CD4-positive, CD25-positive, alpha-beta regulatory T cell (primary cell): Measurements from ENCODE around the gene BMPER. TPM values are rescaled to one million over a fixed set of nuclear protein-coding genes. Genes with fewer than 3 reads are reported as not detected.

Experiments used
- ATAC-seq, 2 donors: fragments of 150-1000 bp; cut with Tn5 transposase; one replicate each; pipeline ENCODE4 v1.10.0; 2021; ENCODE audit warnings: low read depth in 2 of 2, moderate number of reproducible peaks in 2 of 2, moderate library complexity in 1 of 2
- DNase-seq, 3 donors: peaks; one replicate each; pipeline versions ENCODE4 v3.0.0 to v3.0.0-alpha.2; 2012 to 2022; ENCODE audit warnings: mixed read lengths in 1 of 3
- H3K27ac ChIP-seq: one replicate; pipeline ENCODE4 v1.7.0; 2013; ENCODE audit warnings: mild to moderate bottlenecking, low read length; ENCODE audit not compliant: insufficient read depth, poor library complexity, severe bottlenecking
- H3K27me3 ChIP-seq: one replicate; pipeline ENCODE4 v1.7.0; 2013; ENCODE audit warnings: low read length; ENCODE audit not compliant: control insufficient read depth, insufficient read depth
- H3K36me3 ChIP-seq: one replicate; pipeline ENCODE4 v1.7.0; 2013; ENCODE audit warnings: mild to moderate bottlenecking, low read length, moderate library complexity; ENCODE audit not compliant: control insufficient read depth, insufficient read depth
- H3K4me1 ChIP-seq: 2 replicates; pipeline ENCODE4 v1.7.0; 2013; ENCODE audit warnings: mild to moderate bottlenecking, low read length; ENCODE audit not compliant: insufficient read depth, control insufficient read depth, poor library complexity, severe bottlenecking
- H3K4me3 ChIP-seq: one replicate; pipeline ENCODE4 v1.7.0; 2013; ENCODE audit warnings: low read depth, mild to moderate bottlenecking, low read length, moderate library complexity
- H3K9me3 ChIP-seq, 2 experiments: 1 replicate in 1 of 2; 2 replicates in 1 of 2; pipeline ENCODE4 v1.7.0; 2013; ENCODE audit warnings: low read length in 2 of 2, mild to moderate bottlenecking in 1 of 2, moderate library complexity in 1 of 2; ENCODE audit not compliant: control insufficient read depth in 2 of 2
- H3K27ac Mint-ChIP-seq, 3 donors: one replicate each; pipeline ENCODE4 v1.8.0; 2020 to 2022; ENCODE audit warnings: mild to moderate bottlenecking in 3 of 3, mixed read lengths in 3 of 3, moderate library complexity in 2 of 3
- H3K27me3 Mint-ChIP-seq: one replicate; pipeline ENCODE4 v1.8.0; 2022; ENCODE audit warnings: mild to moderate bottlenecking, mixed read lengths
- H3K36me3 Mint-ChIP-seq: one replicate; pipeline ENCODE4 v1.8.0; 2020; ENCODE audit warnings: mixed read lengths
- H3K4me1 Mint-ChIP-seq, 4 donors: one replicate each; pipeline ENCODE4 v1.8.0; 2020 to 2022; ENCODE audit warnings: mixed read lengths in 4 of 4, mild to moderate bottlenecking in 1 of 4
- H3K4me3 Mint-ChIP-seq, 4 donors: one replicate each; pipeline ENCODE4 v1.8.0; 2020 to 2022; ENCODE audit warnings: mild to moderate bottlenecking in 4 of 4, mixed read lengths in 4 of 4, moderate library complexity in 3 of 4
- H3K9me3 Mint-ChIP-seq, 7 donors: one replicate each; pipeline ENCODE4 v1.8.0; 2020 to 2022; ENCODE audit warnings: mixed read lengths in 7 of 7, mild to moderate bottlenecking in 3 of 7, moderate library complexity in 2 of 7
- polyA plus RNA-seq, 4 donors: library from polyadenylated mRNA; unstranded; fragments of 300-500 nt; fragmentation: Illumina TruSeq; gene quantifications; one replicate each; pipeline ENCODE4 v1.2.3, GENCODE V29; 2021
- total RNA-seq: library from RNA; stranded (reverse); gene quantifications from one replicate; pipeline ENCODE4 v1.2.3, GENCODE V29; 2022

The BMPER gene
- total and polyA plus RNA-seq, 5 donors from 2014 or later: not detected

GRCh38 chr7:33893377-33893776, 12.0 kb upstream of the BMPER start:
- no peak for DNase-seq
- ATAC-seq: no peak
- Mint-ChIP-seq H3K4me1 (peaks cover 0 to 6% (median 3%) of the 10 kb centered on the region in 4 donors), H3K27me3 (peaks cover 27% of the 10 kb centered on the region), H3K9me3 (peaks cover 0 to 3% (median 0%) of the 10 kb centered on the region in 7 donors), H3K36me3 (no peaks in the 10 kb centered on the region), H3K27ac (no peak overlapping the region), H3K4me3 (no peak overlapping the region)
- H3K36me3 ChIP-seq: no peaks in the 10 kb centered on the region
- no peaks in the 10 kb centered on the region for H3K9me3 ChIP-seq
- H3K27me3 ChIP-seq: peaks cover 3% of the 10 kb centered on the region
- H3K4me3 ChIP-seq: no peak overlapping the region
- H3K27ac ChIP-seq: no peak overlapping the region
- H3K4me1 ChIP-seq: no peaks in the 10 kb centered on the region

DNA sequence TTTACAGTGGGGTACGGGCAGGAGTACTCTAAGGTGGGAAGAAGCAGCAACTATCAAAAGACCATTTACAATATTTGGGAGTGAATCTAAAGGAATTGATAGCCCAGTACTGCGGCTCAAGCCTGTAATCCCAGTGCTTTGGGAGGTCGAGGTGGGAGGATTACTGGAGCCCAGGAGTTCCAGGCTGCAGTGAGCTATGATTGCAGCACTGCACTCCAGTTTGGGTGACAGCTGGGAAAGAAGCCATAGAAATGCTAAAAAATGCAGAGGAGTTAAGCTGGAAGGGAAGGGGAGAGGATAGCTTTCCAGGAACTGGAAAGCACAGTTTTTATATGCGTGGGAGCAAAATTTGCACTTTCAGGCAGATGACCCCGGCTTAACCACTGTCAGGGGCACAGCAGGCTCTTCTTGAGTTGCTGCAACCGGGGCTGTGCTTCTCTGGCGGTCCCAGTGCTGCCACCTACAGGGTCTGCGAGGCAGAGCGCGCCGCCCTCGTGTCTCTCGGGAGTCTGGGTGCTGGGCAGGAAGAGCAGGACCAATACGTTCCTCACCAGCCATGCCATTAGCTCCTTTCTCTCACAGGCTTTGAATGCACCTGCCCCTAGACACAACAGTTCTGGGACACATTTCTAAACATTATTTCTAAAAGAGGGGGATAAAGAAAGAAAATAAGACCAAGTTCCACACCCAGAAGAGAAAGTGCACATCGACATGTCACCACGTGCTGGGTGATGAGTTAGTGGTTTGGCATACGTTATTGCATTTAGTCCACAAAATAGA, 10.1 kb upstream of the BMPER start:
- Histone ChIP-seq H3K9me3 (no peaks in the 10 kb centered on the region), H3K4me3 (no peak overlapping the region), H3K27me3 (peaks cover 7% of the 10 kb centered on the region), H3K4me1 (no peaks in the 10 kb centered on the region), H3K27ac (no peak overlapping the region), H3K36me3 (no peaks in the 10 kb centered on the region)
- no peaks in the 10 kb centered on the region for H3K36me3 Mint-ChIP-seq
- H3K27me3 Mint-ChIP-seq: peaks cover 28% of the 10 kb centered on the region
- H3K4me3 Mint-ChIP-seq: peak overlapping the region in 1 of 4 donors; percentile 15
- ATAC-seq (peak; percentile 58 to 74), DNase-seq (peak; percentile 15 to 65 (median 37))
- H3K4me1 Mint-ChIP-seq: peaks cover 0 to 6% (median 3%) of the 10 kb centered on the region in 4 donors
- H3K9me3 Mint-ChIP-seq: peaks cover 0 to 3% (median 0%) of the 10 kb centered on the region in 7 donors
- no peak overlapping the region for H3K27ac Mint-ChIP-seq

DNA sequence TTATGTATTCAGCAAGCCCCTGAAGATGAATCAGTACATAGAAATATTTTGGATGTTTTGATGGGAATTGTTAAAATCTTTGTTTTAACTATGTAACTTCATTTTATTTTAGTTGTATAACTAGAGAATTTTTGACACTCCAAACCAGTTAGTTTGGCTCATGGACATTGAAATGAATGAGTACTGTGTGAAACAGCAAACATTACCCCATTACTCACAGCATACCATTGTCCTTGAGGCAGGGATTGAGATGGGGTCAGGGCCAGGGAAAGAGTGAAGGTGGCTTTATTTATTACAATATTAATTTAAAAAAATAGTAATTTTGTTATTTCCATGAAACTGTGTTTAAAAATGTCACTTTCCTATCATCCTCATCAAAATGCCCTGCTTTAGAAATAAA, 4.8 kb upstream of the BMPER start:
- Mint-ChIP-seq H3K4me1 (peaks cover 0 to 8% (median under 1%) of the 10 kb centered on the region in 4 donors), H3K4me3 (no peak overlapping the region), H3K27me3 (peaks cover 37% of the 10 kb centered on the region), H3K9me3 (peaks cover 0 to 5% (median 0%) of the 10 kb centered on the region in 7 donors), H3K27ac (no peak overlapping the region), H3K36me3 (no peaks in the 10 kb centered on the region)
- no peaks in the 10 kb centered on the region for H3K9me3 ChIP-seq
- peaks cover 33% of the 10 kb centered on the region for H3K27me3 ChIP-seq
- H3K36me3 ChIP-seq: no peaks in the 10 kb centered on the region
- H3K27ac ChIP-seq: no peak overlapping the region
- H3K4me1 ChIP-seq: peaks cover 12% of the 10 kb centered on the region
- ATAC-seq (no peak), DNase-seq (no peak)
- no peak overlapping the region for H3K4me3 ChIP-seq

DNA sequence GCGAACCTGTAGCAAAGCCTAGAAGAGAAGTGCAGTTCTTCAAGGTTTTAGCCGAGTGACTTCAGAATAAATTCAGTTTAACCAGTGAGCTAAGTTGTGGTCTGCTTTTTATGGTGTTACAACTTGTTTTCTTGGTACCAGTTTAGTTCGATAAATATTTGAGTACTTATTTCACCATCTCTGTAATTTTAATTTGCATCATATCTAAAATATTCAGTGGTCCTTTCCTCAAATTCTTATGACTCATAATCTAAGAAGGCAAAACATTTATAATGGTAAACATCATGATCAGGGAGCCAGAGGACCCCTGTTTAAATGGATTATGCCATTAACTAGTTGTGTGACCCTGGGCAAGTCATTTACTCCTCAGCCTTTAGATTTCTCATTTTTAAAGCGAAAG, 4.1 kb upstream of the BMPER start:
- Mint-ChIP-seq H3K36me3 (no peaks in the 10 kb centered on the region), H3K27ac (no peak overlapping the region), H3K4me3 (no peak overlapping the region), H3K4me1 (peaks cover 0 to 8% (median 0%) of the 10 kb centered on the region in 4 donors), H3K9me3 (peaks cover 0 to 5% (median 0%) of the 10 kb centered on the region in 7 donors), H3K27me3 (peaks cover 41% of the 10 kb centered on the region)
- peaks cover 34% of the 10 kb centered on the region for H3K27me3 ChIP-seq
- ATAC-seq (no peak), DNase-seq (no peak)
- peaks cover 12% of the 10 kb centered on the region for H3K4me1 ChIP-seq
- no peak overlapping the region for H3K4me3 ChIP-seq
- no peak overlapping the region for H3K27ac ChIP-seq
- H3K9me3 ChIP-seq: no peaks in the 10 kb centered on the region
- no peaks in the 10 kb centered on the region for H3K36me3 ChIP-seq

GRCh38 chr7:33901847-33902246, 3.5 kb upstream of the BMPER start:
- Histone ChIP-seq H3K4me1 (peaks cover 12% of the 10 kb centered on the region), H3K9me3 (no peaks in the 10 kb centered on the region), H3K27ac (no peak overlapping the region), H3K36me3 (no peaks in the 10 kb centered on the region), H3K4me3 (no peak overlapping the region), H3K27me3 (peaks cover 35% of the 10 kb centered on the region)
- no peak for DNase-seq
- Mint-ChIP-seq H3K9me3 (peaks cover 0 to 5% (median 0%) of the 10 kb centered on the region in 7 donors), H3K4me1 (peaks cover 0 to 8% (median 0%) of the 10 kb centered on the region in 4 donors), H3K27me3 (peaks cover 47% of the 10 kb centered on the region), H3K36me3 (no peaks in the 10 kb centered on the region), H3K27ac (no peak overlapping the region), H3K4me3 (no peak overlapping the region)
- ATAC-seq: no peak

- no peak overlapping the region for H3K4me3 Mint-ChIP-seq
- DNase-seq (no peak), ATAC-seq (no peak)
- H3K4me1 Mint-ChIP-seq: peaks cover 0 to 8% (median 0%) of the 10 kb centered on the region in 4 donors
- H3K4me1 ChIP-seq: peaks cover 12% of the 10 kb centered on the region
- H3K27me3 Mint-ChIP-seq: peaks cover 54% of the 10 kb centered on the region
- no peaks in the 10 kb centered on the region for H3K9me3 ChIP-seq
- H3K36me3 ChIP-seq: no peaks in the 10 kb centered on the region
- H3K4me3 ChIP-seq: no peak overlapping the region
- no peaks in the 10 kb centered on the region for H3K36me3 Mint-ChIP-seq
- peaks cover 0 to 5% (median 0%) of the 10 kb centered on the region in 7 donors for H3K9me3 Mint-ChIP-seq
- no peak overlapping the region for H3K27ac ChIP-seq
- H3K27me3 ChIP-seq: peaks cover 42% of the 10 kb centered on the region
- no peak overlapping the region for H3K27ac Mint-ChIP-seq
These were observed 2.6 kb upstream of the BMPER start for GRCh38 chr7:33902746-33903145.

GRCh38 chr7:33903791-33904680, 1.3 kb upstream of the BMPER start:
- peaks cover 0 to 8% (median 0%) of the 10 kb centered on the region in 4 donors for H3K4me1 Mint-ChIP-seq
- H3K9me3 Mint-ChIP-seq: peaks cover 0 to 5% (median 0%) of the 10 kb centered on the region in 7 donors
- ATAC-seq: no peak
- no peaks in the 10 kb centered on the region for H3K9me3 ChIP-seq
- H3K27me3 ChIP-seq: peaks cover 50% of the 10 kb centered on the region
- H3K4me3 Mint-ChIP-seq: peak overlapping the region in 2 of 4 donors; percentile 63 to 65
- no peak overlapping the region for H3K27ac ChIP-seq
- H3K4me1 ChIP-seq: peaks cover 12% of the 10 kb centered on the region
- peaks cover 61% of the 10 kb centered on the region for H3K27me3 Mint-ChIP-seq
- no peaks in the 10 kb centered on the region for H3K36me3 ChIP-seq
- no peak overlapping the region for H3K27ac Mint-ChIP-seq
- no peak for DNase-seq
- no peak overlapping the region for H3K4me3 ChIP-seq
- H3K36me3 Mint-ChIP-seq: no peaks in the 10 kb centered on the region
